Peyer's patch (tissue), 4 donors: ENCODE results near the gene CPD.

ENCODE experiments used
- POLR2A ChIP-seq, 2 donors: fragments of 450-650 bp; IDR thresholded peaks; one replicate each; pipeline ENCODE4 v1.5.1; 2017; ENCODE audit warnings: antibody characterized with exemption in 2 of 2, mild to moderate bottlenecking in 2 of 2, moderate library complexity in 2 of 2
- TF ChIP-seq, protein P1 (sequence below), 6 experiments: fragments of 450-650 bp in 4 of 6; fragments of 200-600 bp in 2 of 6; sonication (generic) in 1 of 6; IDR thresholded peaks; one replicate each; pipeline ENCODE4 v1.5.1; 2017 to 2019; ENCODE audit warnings: antibody characterized with exemption in 6 of 6, mild to moderate bottlenecking in 3 of 6, moderate library complexity in 1 of 6

DNA sequence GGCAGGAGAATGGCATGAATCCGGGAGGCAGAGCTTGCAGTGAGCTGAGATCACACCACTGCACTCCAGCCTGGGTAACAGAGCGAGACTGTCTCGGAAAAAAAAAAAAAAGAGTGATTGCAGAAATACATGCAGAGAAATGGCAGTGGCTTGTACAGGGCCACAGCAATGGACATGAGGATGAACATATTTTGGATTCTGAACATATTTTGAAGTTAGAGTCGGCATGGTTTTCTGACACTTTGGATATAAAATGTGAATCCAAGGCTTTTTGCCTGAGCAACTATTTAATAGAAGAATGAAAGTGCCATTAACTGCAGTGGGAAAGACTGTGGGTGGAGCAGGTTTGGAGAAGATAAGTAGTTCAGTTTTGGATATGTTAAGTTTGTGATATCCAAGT is 35.8 kb downstream of the CPD start:
- TF ChIP-seq, protein P1, sequence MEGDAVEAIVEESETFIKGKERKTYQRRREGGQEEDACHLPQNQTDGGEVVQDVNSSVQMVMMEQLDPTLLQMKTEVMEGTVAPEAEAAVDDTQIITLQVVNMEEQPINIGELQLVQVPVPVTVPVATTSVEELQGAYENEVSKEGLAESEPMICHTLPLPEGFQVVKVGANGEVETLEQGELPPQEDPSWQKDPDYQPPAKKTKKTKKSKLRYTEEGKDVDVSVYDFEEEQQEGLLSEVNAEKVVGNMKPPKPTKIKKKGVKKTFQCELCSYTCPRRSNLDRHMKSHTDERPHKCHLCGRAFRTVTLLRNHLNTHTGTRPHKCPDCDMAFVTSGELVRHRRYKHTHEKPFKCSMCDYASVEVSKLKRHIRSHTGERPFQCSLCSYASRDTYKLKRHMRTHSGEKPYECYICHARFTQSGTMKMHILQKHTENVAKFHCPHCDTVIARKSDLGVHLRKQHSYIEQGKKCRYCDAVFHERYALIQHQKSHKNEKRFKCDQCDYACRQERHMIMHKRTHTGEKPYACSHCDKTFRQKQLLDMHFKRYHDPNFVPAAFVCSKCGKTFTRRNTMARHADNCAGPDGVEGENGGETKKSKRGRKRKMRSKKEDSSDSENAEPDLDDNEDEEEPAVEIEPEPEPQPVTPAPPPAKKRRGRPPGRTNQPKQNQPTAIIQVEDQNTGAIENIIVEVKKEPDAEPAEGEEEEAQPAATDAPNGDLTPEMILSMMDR (IDR thresholded peaks at IDR 0.05), result no peak
- TF ChIP-seq POLR2A (IDR thresholded peaks at IDR 0.05), result no peak
